Upper lobe of left lung (tissue), 6 donors: Measurements from ENCODE around the gene COA5. TPM values are rescaled to one million over a fixed set of nuclear protein-coding genes. Genes with fewer than 3 reads are reported as not detected.

Experiments used
- ATAC-seq, 2 donors: fragments of 200-7000 bp; cut with Tn5 transposase; one replicate each; pipeline ENCODE4 v1.9.1; 2022; ENCODE audit warnings: mild to moderate bottlenecking in 2 of 2, moderate library complexity in 2 of 2; ENCODE audit not compliant: low FRiP score in 2 of 2
- DNase-seq, 2 donors: peaks; one replicate each; pipeline ENCODE4 v3.0.0-alpha.2; 2019 to 2020
- H3K27ac ChIP-seq, 4 donors: fragments of 200-600 bp; sonication (generic); one replicate each; pipeline ENCODE4 v1.5.1; 2016 to 2019
- H3K27me3 ChIP-seq, 4 donors: fragments of 200-600 bp; sonication (generic); one replicate each; pipeline ENCODE4 v1.5.1; 2017 to 2019
- H3K36me3 ChIP-seq, 4 donors: fragments of 200-600 bp; sonication (generic); one replicate each; pipeline ENCODE4 v1.5.1; 2016 to 2019
- H3K4me1 ChIP-seq, 4 donors: fragments of 200-600 bp; sonication (generic); one replicate each; pipeline ENCODE4 v1.5.1; 2018 to 2019
- H3K4me3 ChIP-seq, 4 donors: fragments of 200-600 bp; sonication (generic); one replicate each; pipeline ENCODE4 v1.5.1; 2017 to 2019; ENCODE audit warnings: mild to moderate bottlenecking in 2 of 4, moderate library complexity in 1 of 4
- H3K9me3 ChIP-seq, 4 donors: fragments of 200-600 bp; sonication (generic); one replicate each; pipeline ENCODE4 v1.5.1; 2018 to 2019
- CTCF ChIP-seq, 6 experiments: fragments of 450-650 bp in 4 of 6; fragments of 200-600 bp in 2 of 6; sonication (generic) in 2 of 6; IDR thresholded peaks; one replicate each; pipeline ENCODE4 v1.5.1; 2016 to 2019; ENCODE audit warnings: antibody characterized with exemption in 6 of 6
- EP300 ChIP-seq, 4 donors: sonication (generic); formaldehyde crosslinking; IDR thresholded peaks; one replicate each; pipeline ENCODE4 v1.5.1; 2017; ENCODE audit warnings: antibody characterized with exemption in 4 of 4, control low read depth in 2 of 4
- POLR2A ChIP-seq, 4 donors: fragments of 450-650 bp; IDR thresholded peaks; one replicate each; pipeline ENCODE4 v1.5.1; 2016 to 2017; ENCODE audit warnings: antibody characterized with exemption in 4 of 4, mild to moderate bottlenecking in 2 of 4
- POLR2AphosphoS5 ChIP-seq, 2 donors: sonication (generic); formaldehyde crosslinking; IDR thresholded peaks; one replicate each; pipeline ENCODE4 v1.5.1; 2017; ENCODE audit warnings: antibody characterized with exemption in 2 of 2
- whole genome bisulfite sequencing, 2 donors: methylation state at CpG; one replicate each; pipeline ENCODE4 v1.1.5; 2017 to 2018; 5-methylcytosine and 5-hydroxymethylcytosine counted together
- total RNA-seq, 6 donors: library from RNA; depleted of rRNA in 4 of 6; stranded (reverse); fragments of >200 nt in 4 of 6; gene quantifications; one replicate each; pipeline versions ENCODE4 v1.1.0 to v1.2.1, GENCODE V29; 2016 to 2021
- donor health status: DM: no; HTN: no; CAD: no; lungs with moderate emphysema.
- donor health status: DM: no; HTN: yes; CAD: no; lungs with severe emphysema.

The COA5 gene
- total RNA-seq, 6 donors from 2014 or later = 22.8 to 37.7 (median 27.0) TPM

- ATAC-seq (no peak), DNase-seq (no peak)
- Histone ChIP-seq H3K9me3 (no peaks in the 10 kb centered on the region), H3K4me3 (no peak overlapping the region), H3K36me3 (peaks cover 5 to 74% (median 47%) of the 10 kb centered on the region in 4 donors), H3K27ac (no peak overlapping the region), H3K27me3 (no peaks in the 10 kb centered on the region), H3K4me1 (peaks cover 0 to 4% (median 0%) of the 10 kb centered on the region in 4 donors)
- no peak for TF ChIP-seq EP300 (IDR thresholded peaks at IDR 0.05)
- no peak for TF ChIP-seq POLR2AphosphoS5 (IDR thresholded peaks at IDR 0.05)
- no peak for TF ChIP-seq POLR2A (IDR thresholded peaks at IDR 0.05)
- no peak for TF ChIP-seq CTCF (IDR thresholded peaks at IDR 0.05)
- WGBS, 2 donors = 95 to 97% methylated on average over 13 of the region's 13 CpGs
These were observed 44.9 kb downstream of the COA5 start for GRCh38 chr2:98563394-98563793.

GRCh38 chr2:98561902-98562695 is 46.2 kb downstream of the COA5 start:
- Histone ChIP-seq H3K27me3 (no peaks in the 10 kb centered on the region), H3K9me3 (no peaks in the 10 kb centered on the region), H3K27ac (peak overlapping the region in 1 of 4 donors; percentile 50), H3K4me1 (peaks cover 0 to 4% (median 0%) of the 10 kb centered on the region in 4 donors), H3K36me3 (peaks cover 0 to 74% (median 41%) of the 10 kb centered on the region in 4 donors), H3K4me3 (no peak overlapping the region)
- ATAC-seq = no peak
- DNase-seq = no peak
- TF ChIP-seq POLR2A (IDR thresholded peaks at IDR 0.05) (no peak), EP300 (IDR thresholded peaks at IDR 0.05) (no peak), CTCF (IDR thresholded peaks at IDR 0.05) (no peak), POLR2AphosphoS5 (IDR thresholded peaks at IDR 0.05) (no peak)
- WGBS, 2 donors = 69 to 85% methylated on average over 13 of the region's 13 CpGs

GRCh38 chr2:98561018-98561417 is 47.3 kb downstream of the COA5 start:
- Histone ChIP-seq H3K27ac (no peak overlapping the region), H3K36me3 (peaks cover 0 to 72% (median 40%) of the 10 kb centered on the region in 4 donors), H3K9me3 (no peaks in the 10 kb centered on the region), H3K4me3 (no peak overlapping the region), H3K4me1 (peaks cover 0 to 4% (median 0%) of the 10 kb centered on the region in 4 donors), H3K27me3 (no peaks in the 10 kb centered on the region)
- 87 to 91% methylated on average over 9 of the region's 9 CpGs for WGBS, 2 donors
- ATAC-seq (no peak), DNase-seq (no peak)
- TF ChIP-seq POLR2AphosphoS5 (IDR thresholded peaks at IDR 0.05) (no peak), EP300 (IDR thresholded peaks at IDR 0.05) (no peak), CTCF (IDR thresholded peaks at IDR 0.05) (no peak), POLR2A (IDR thresholded peaks at IDR 0.05) (no peak)

GRCh38 chr2:98560256-98560771 is 48.0 kb downstream of the COA5 start:
- H3K27me3 ChIP-seq = no peaks in the 10 kb centered on the region
- peaks cover 0 to 72% (median 40%) of the 10 kb centered on the region in 4 donors for H3K36me3 ChIP-seq
- 89 to 98% methylated on average over 9 of the region's 9 CpGs for WGBS, 2 donors
- no peak overlapping the region for H3K27ac ChIP-seq
- TF ChIP-seq CTCF (IDR thresholded peaks at IDR 0.05) (no peak), POLR2AphosphoS5 (IDR thresholded peaks at IDR 0.05) (no peak), POLR2A (IDR thresholded peaks at IDR 0.05) (no peak), EP300 (IDR thresholded peaks at IDR 0.05) (no peak)
- H3K9me3 ChIP-seq = no peaks in the 10 kb centered on the region
- no peak overlapping the region for H3K4me3 ChIP-seq
- peaks cover 0 to 4% (median 0%) of the 10 kb centered on the region in 4 donors for H3K4me1 ChIP-seq
- DNase-seq (no peak), ATAC-seq (peak in 1 of 2 donors; percentile 36)
